ENCODE results near the gene PPP1R26. TPM values are rescaled to one million over a fixed set of nuclear protein-coding genes. Genes with fewer than 3 reads are reported as not detected.

PPP1R26 gene
- total and polyA plus RNA-seq, 2 of the 4 experiments (the other 2 are of a cell fraction), result 3.8 to 5.6 TPM

DNA sequence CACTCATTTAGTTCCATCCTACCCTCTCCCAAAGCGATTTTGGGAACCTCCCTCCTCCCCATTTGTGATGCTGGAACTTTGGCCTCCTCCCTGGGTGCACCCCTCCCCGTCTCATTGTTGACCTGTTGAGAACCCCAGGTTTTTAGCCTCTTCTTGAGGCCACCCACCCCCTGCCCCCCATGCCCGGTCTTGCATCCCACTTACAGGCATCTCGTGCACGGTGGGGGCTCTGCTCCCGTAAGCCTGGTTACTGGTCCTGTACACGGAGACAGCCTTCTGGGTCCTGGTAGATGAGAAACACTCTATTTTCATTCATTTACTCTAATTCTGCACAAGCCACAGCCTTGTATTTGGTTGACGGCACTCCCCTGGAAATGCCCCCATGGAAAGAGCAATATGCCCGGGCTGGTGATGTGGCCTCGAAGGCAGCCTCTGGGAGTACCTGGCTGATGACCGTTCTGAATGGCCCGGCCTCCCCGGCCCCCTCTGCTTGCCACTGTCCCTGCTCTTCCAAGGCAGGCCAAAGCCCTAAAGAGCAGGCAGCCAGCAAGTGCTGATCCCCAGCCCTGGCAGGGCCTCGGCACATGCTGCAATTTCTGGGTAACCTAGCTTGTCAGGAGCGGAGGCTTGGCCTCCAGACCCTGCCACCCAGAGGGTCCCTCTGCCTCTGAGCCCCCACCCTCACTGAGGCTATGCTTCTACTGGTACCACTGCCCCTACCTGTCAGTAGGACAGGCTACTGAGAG, 19.0 kb downstream of the PPP1R26 start:
- H4K20me1 ChIP-seq (ENCODE audit: insufficient read depth, low read length), result peaks cover 19% of the 10 kb centered on the region
- no peak overlapping the region for H3K18ac ChIP-seq (ENCODE audit: low read depth, low read length)
- H4K5ac ChIP-seq (ENCODE audit: low read depth, low read length), result no peak overlapping the region
- H3K79me1 ChIP-seq (ENCODE audit: low read depth in 1 of 2, low read length in 2 of 2), result peaks cover 4 to 27% of the 10 kb centered on the region in 2 experiments
- no peak overlapping the region for H2AK9ac ChIP-seq (replicated peaks; ENCODE audit: low read depth, low read length, poor library complexity)
- CTCF ChIA-PET, result no interaction called here
- H3K9ac ChIP-seq (ENCODE audit: low read depth, low read length), result no peak overlapping the region
- dilution Hi-C loops (cut with HindIII; ENCODE audit: low sequenced_read_pairs, unreplicated experiment), result no loop called here
- H2AFZ ChIP-seq (replicated peaks; ENCODE audit: low read length, poor library complexity), result peak overlapping the region; percentile 37
- no peak overlapping the region for H3K14ac ChIP-seq (replicated peaks; ENCODE audit: low read depth, low read length)
- no peak overlapping the region for H2BK20ac ChIP-seq (ENCODE audit: low read depth, low read length)
- intact Hi-C loops (cut with micrococcal nuclease), result no loop called here
- H4K91ac ChIP-seq (ENCODE audit: insufficient read depth, low read depth, low read length), result no peak overlapping the region
- no peak overlapping the region for H3K23ac ChIP-seq (ENCODE audit: low read depth, low read length)
- no peak overlapping the region for H3K4me2 ChIP-seq (ENCODE audit: low read depth, low read length)
- H2BK120ac ChIP-seq (ENCODE audit: low read depth, low read length), result no peak overlapping the region
- in situ Hi-C loops (cut with MboI; ENCODE audit: low sequenced_read_pairs), result no loop called here
- H3K4me3 ChIP-seq (ENCODE audit: insufficient read depth, low read depth, low read length), result no peak overlapping the region
- no peak overlapping the region for H4K8ac ChIP-seq (ENCODE audit: low read depth in 2 of 2, low read length in 2 of 2)
- peaks cover 6% of the 10 kb centered on the region; the same call in 1 of the 2 replicates for H3K4me1 ChIP-seq (ENCODE audit: control insufficient read depth, insufficient read depth, low read length)
- ATAC-seq (ENCODE audit: low read depth) (no peak), DNase-seq (no peak)
- BruUV-seq (replicated peaks), result no TSS peak
- no peaks in the 10 kb centered on the region for H3K9me1 ChIP-seq (ENCODE audit: insufficient read depth, low read length)
- no peaks in the 10 kb centered on the region for H3K9me3 ChIP-seq (ENCODE audit: control insufficient read depth, insufficient read depth, low read length)
- H2AK5ac ChIP-seq (ENCODE audit: low read depth, low read length), result no peak overlapping the region
- peaks cover 12% of the 10 kb centered on the region for H3K36me3 ChIP-seq (ENCODE audit: control insufficient read depth, insufficient read depth, low read length)
- H3K56ac ChIP-seq (ENCODE audit: extremely low read depth, insufficient read depth, low read length), result no peak overlapping the region
- POLR2A ChIA-PET (ENCODE audit: unreplicated experiment), result no interaction called here
- H3K27me3 ChIP-seq (ENCODE audit: control insufficient read depth, insufficient read depth, low read length), result no peaks in the 10 kb centered on the region
- H2BK5ac ChIP-seq (ENCODE audit: low read depth, low read length, poor library complexity, severe bottlenecking), result no peak overlapping the region
- H2BK15ac ChIP-seq (ENCODE audit: low read depth, low read length), result no peak overlapping the region
- H3K27ac ChIP-seq (ENCODE audit: insufficient read depth, low read length), result no peak overlapping the region
- 84% methylated on average over 9 of the region's 15 CpGs; no CpG with 5 or more reads in 1 of the 2 experiments for WGBS, 2 experiments (ENCODE audit: extremely low coverage in 2 of 2, insufficient read length in 1 of 2)
- TF ChIP-seq CEBPB (IDR thresholded peaks at IDR 0.05; ENCODE audit: low read depth, low read length), result no peak
- TF ChIP-seq, protein P1, sequence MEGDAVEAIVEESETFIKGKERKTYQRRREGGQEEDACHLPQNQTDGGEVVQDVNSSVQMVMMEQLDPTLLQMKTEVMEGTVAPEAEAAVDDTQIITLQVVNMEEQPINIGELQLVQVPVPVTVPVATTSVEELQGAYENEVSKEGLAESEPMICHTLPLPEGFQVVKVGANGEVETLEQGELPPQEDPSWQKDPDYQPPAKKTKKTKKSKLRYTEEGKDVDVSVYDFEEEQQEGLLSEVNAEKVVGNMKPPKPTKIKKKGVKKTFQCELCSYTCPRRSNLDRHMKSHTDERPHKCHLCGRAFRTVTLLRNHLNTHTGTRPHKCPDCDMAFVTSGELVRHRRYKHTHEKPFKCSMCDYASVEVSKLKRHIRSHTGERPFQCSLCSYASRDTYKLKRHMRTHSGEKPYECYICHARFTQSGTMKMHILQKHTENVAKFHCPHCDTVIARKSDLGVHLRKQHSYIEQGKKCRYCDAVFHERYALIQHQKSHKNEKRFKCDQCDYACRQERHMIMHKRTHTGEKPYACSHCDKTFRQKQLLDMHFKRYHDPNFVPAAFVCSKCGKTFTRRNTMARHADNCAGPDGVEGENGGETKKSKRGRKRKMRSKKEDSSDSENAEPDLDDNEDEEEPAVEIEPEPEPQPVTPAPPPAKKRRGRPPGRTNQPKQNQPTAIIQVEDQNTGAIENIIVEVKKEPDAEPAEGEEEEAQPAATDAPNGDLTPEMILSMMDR (conservative IDR thresholded peaks at IDR 0.05; ENCODE audit: low read depth, low read length), result no peak
- no peak overlapping the region for H3K4ac ChIP-seq (ENCODE audit: low read depth, low read length)
